Daoy (cell line): Measurements from ENCODE around the gene LDAH. TPM values are rescaled to one million over a fixed set of nuclear protein-coding genes. Genes with fewer than 3 reads are reported as not detected.
"Not testable (repeated sequence)": the region's sequence is repeated elsewhere in the genome, so short reads cannot be mapped to it uniquely, and the experiment has no call there.

ENCODE experiments used
- DNase-seq: peaks from one replicate; pipeline ENCODE4 v3.0.0-alpha.2; 2015; ENCODE audit warnings: low read depth
- total RNA-seq: library from RNA; depleted of rRNA; stranded (reverse); fragments of >200 nt; shearing (Covaris generic); gene quantifications from 2 replicates; pipeline ENCODE4 v1.2.3, GENCODE V29; 2014

The LDAH gene
- total RNA-seq, 1 experiment from 2014 or later = 24.5 TPM

GRCh38 chr2:20723543-20723942 lies 99.4 kb downstream of the LDAH start:
- DNase-seq = no peak

- DNase-seq = no peak
Measured at GRCh38 chr2:20722592-20723240, 100.2 kb downstream of the LDAH start.

GRCh38 chr2:20717641-20718040 lies 105.3 kb downstream of the LDAH start:
- no peak for DNase-seq

GRCh38 chr2:20716164-20716563 lies 106.7 kb downstream of the LDAH start:
- DNase-seq = not testable (repeated sequence)

- not testable (repeated sequence) for DNase-seq
Measured at GRCh38 chr2:20714412-20714811, 108.5 kb downstream of the LDAH start.

- DNase-seq = not testable (repeated sequence)
Measured at GRCh38 chr2:20713585-20713984, 109.3 kb downstream of the LDAH start.

- DNase-seq = not testable (repeated sequence)
Measured at GRCh38 chr2:20711641-20712040, 111.3 kb downstream of the LDAH start.

GRCh38 chr2:20707601-20708000 lies 115.3 kb downstream of the LDAH start:
- DNase-seq = no peak

GRCh38 chr2:20706786-20707185 lies 116.1 kb downstream of the LDAH start:
- DNase-seq = no peak

GRCh38 chr2:20706217-20706616 lies 116.7 kb downstream of the LDAH start:
- DNase-seq = no peak

- DNase-seq = no peak
Measured at GRCh38 chr2:20704886-20705285, 118.0 kb downstream of the LDAH start.

GRCh38 chr2:20702563-20702962 lies 120.3 kb downstream of the LDAH start:
- no peak for DNase-seq

- no peak for DNase-seq
Measured at GRCh38 chr2:20698916-20699613, 123.8 kb downstream of the LDAH start.

GRCh38 chr2:20697322-20697934 lies 125.5 kb downstream of the LDAH start:
- DNase-seq = no peak

GRCh38 chr2:20696366-20696765 lies 126.5 kb downstream of the LDAH start:
- DNase-seq = no peak

GRCh38 chr2:20693317-20693716 lies 129.6 kb downstream of the LDAH start:
- DNase-seq = no peak

GRCh38 chr2:20692081-20692480 lies 130.8 kb downstream of the LDAH start:
- no peak for DNase-seq

- no peak for DNase-seq
Measured at GRCh38 chr2:20691076-20691734, 131.7 kb downstream of the LDAH start.

GRCh38 chr2:20689428-20690264 lies 133.3 kb downstream of the LDAH start:
- no peak for DNase-seq

- DNase-seq = no peak
Measured at GRCh38 chr2:20687260-20687832, 135.6 kb downstream of the LDAH start.

- DNase-seq = no peak
Measured at GRCh38 chr2:20684581-20685063, 138.3 kb downstream of the LDAH start.
